ENCODE measurements around the gene SUPT20HL2. TPM values are rescaled to one million over a fixed set of nuclear protein-coding genes. Genes with fewer than 3 reads are reported as not detected.
A peak's percentile ranks its signal among the peaks of the same experiment; 100 is the strongest.
"Not testable (repeated sequence)": the region's sequence is repeated elsewhere in the genome, so short reads cannot be mapped to it uniquely, and the experiment has no call there.

Gene SUPT20HL2
- total and polyA plus RNA-seq, 5 donors: not detected

DNA sequence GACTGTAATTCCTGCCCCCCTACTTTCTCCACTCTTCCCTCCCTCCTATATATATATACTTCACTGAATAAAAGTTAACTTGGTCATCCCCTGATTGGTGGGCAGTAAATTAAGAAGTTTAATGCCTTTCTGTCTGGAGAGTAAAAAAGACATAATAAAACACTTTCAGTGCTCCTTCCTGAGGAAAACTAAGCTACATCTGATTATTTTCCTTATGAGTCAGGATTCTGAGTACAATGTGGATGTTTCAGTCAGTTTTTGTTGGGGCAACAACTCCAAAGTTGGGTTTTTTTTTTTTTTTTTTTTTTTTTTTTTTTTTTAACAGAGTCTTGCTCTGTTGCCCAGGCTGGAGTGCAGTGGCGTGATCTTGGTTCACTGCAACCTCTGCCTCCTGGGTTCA is 22.0 kb upstream of the SUPT20HL2 start:
- H3K9me3 ChIP-seq (ENCODE audit: control insufficient read depth, low read length): no peaks in the 10 kb centered on the region
- no peak for ATAC-seq
- 60% methylated on average over 1 of the region's 1 CpG for WGBS
- H3K4me3 ChIP-seq (ENCODE audit: low read length): no peak overlapping the region
- intact Hi-C loops (cut with DNase I): no loop called here
- H3K27ac ChIP-seq (ENCODE audit: low read length): no peak overlapping the region
- H3K4me1 ChIP-seq (ENCODE audit: control insufficient read depth, insufficient read depth, low read length): no peaks in the 10 kb centered on the region
- H3K27me3 ChIP-seq (ENCODE audit: control insufficient read depth, insufficient read depth): no peaks in the 10 kb centered on the region
- no peak for DNase-seq

- no peaks in the 10 kb centered on the region for H3K27me3 ChIP-seq (ENCODE audit: control insufficient read depth, insufficient read depth)
- ATAC-seq (no peak), DNase-seq (no peak)
- no peak overlapping the region for H3K27ac ChIP-seq (ENCODE audit: low read length)
- intact Hi-C loops (cut with DNase I): no loop called here
- no peaks in the 10 kb centered on the region for H3K9me3 ChIP-seq (ENCODE audit: control insufficient read depth, low read length)
- no peaks in the 10 kb centered on the region for H3K4me1 ChIP-seq (ENCODE audit: control insufficient read depth, insufficient read depth, low read length)
- no peak overlapping the region for H3K4me3 ChIP-seq (ENCODE audit: low read length)
Observed at GRCh38 chrX:24334461-24334860, 20.6 kb upstream of the SUPT20HL2 start.

DNA sequence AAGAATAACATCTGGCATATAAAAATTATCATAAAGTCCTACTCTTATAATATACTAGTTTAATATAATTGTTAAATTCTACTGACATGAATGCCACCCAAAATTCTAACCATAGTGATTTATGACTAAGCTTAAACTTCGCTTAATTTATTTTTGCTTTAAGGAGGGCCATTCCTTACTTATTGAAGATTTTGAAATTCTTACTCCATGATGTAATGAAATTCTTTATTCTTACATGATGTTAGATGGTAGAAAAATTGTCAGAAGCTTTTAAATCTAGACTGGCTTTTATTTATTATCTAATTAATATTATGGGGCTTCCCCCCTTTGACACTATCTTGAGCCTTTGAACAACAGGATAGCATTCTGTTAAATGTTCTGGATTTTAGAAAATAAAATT is 19.5 kb upstream of the SUPT20HL2 start:
- Histone ChIP-seq H3K4me3 (ENCODE audit: low read length) (no peak overlapping the region), H3K9me3 (ENCODE audit: control insufficient read depth, low read length) (no peaks in the 10 kb centered on the region), H3K27ac (ENCODE audit: low read length) (no peak overlapping the region), H3K27me3 (ENCODE audit: control insufficient read depth, insufficient read depth) (no peaks in the 10 kb centered on the region), H3K4me1 (ENCODE audit: control insufficient read depth, insufficient read depth, low read length) (no peaks in the 10 kb centered on the region)
- ATAC-seq (no peak), DNase-seq (no peak)
- intact Hi-C loops (cut with DNase I): no loop called here
- 67% methylated on average over 1 of the region's 1 CpG for WGBS

- Histone ChIP-seq H3K4me1 (ENCODE audit: control insufficient read depth, insufficient read depth, low read length) (no peaks in the 10 kb centered on the region), H3K9me3 (ENCODE audit: control insufficient read depth, low read length) (no peaks in the 10 kb centered on the region), H3K4me3 (ENCODE audit: low read length) (no peak overlapping the region), H3K27me3 (ENCODE audit: control insufficient read depth, insufficient read depth) (no peaks in the 10 kb centered on the region), H3K27ac (ENCODE audit: low read length) (no peak overlapping the region)
- WGBS: 56% methylated on average over 4 of the region's 4 CpGs
- intact Hi-C loops (cut with DNase I): no loop called here
- DNase-seq: no peak
- no peak for ATAC-seq
Observed at GRCh38 chrX:24332878-24333277, 19.0 kb upstream of the SUPT20HL2 start.

- WGBS: 92% methylated on average over 1 of the region's 1 CpG
- ATAC-seq (no peak), DNase-seq (no peak)
- no peak overlapping the region for H3K27ac ChIP-seq (ENCODE audit: low read length)
- intact Hi-C loops (cut with DNase I): no loop called here
- H3K9me3 ChIP-seq (ENCODE audit: control insufficient read depth, low read length): no peaks in the 10 kb centered on the region
- H3K4me3 ChIP-seq (ENCODE audit: low read length): no peak overlapping the region
- H3K4me1 ChIP-seq (ENCODE audit: control insufficient read depth, insufficient read depth, low read length): no peaks in the 10 kb centered on the region
- no peaks in the 10 kb centered on the region for H3K27me3 ChIP-seq (ENCODE audit: control insufficient read depth, insufficient read depth)
Observed at GRCh38 chrX:24325231-24325630, 11.4 kb upstream of the SUPT20HL2 start.

DNA sequence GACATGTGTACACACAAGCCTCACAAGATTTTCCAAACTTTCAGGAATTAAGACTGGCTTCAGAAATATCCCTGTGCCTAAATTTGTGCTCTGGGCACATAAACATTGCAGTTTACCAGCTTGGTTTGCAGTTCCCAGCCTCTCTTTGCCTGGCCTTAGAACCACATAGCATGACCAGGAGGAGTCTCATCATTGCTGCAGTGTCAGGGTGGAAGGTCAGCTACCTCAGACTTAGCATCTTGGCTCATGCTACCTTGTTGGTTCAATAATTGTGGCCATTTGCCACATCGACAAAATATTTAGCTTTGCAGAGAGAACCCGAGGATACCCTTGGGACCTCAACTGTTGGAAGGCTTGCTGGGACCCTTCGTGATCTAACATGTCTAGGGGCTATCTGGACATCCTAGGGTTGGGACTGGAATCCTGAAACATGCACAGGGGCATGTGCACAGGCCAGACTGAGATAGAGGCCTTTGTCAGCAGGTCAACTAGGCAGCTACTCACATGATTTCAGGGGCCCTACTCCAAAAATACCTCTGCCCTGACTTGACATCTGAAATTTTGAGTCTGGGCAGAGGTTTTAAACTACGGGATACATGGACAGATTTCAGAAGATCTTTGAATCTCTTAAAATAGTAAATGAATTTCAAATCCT is 8.0 kb upstream of the SUPT20HL2 start:
- Histone ChIP-seq H3K27ac (ENCODE audit: low read length) (no peak overlapping the region), H3K4me1 (ENCODE audit: control insufficient read depth, insufficient read depth, low read length) (no peaks in the 10 kb centered on the region), H3K27me3 (ENCODE audit: control insufficient read depth, insufficient read depth) (no peaks in the 10 kb centered on the region), H3K4me3 (ENCODE audit: low read length) (no peak overlapping the region), H3K9me3 (ENCODE audit: control insufficient read depth, low read length) (no peaks in the 10 kb centered on the region)
- WGBS: 85% methylated on average over 4 of the region's 4 CpGs
- intact Hi-C loops (cut with DNase I): no loop called here
- DNase-seq: no peak
- ATAC-seq: no peak

DNA sequence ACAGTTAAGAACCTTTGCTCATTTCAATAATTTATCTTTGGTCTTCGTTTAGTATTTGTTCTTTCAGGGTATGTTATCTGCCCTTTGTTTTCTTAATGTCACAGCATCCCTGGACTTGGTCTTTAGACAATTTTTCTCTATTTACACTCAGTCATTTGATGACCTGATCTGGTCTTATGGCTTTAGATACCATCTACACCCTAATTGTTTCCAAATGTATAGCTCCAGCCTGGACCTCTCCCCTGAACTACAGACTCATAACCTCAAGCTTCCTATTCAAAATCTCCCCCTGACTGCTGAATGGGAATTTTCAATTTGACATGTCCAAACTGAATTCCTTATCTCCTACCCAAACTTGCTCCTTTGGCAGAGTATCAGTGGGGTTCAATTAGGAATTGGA is 3.7 kb upstream of the SUPT20HL2 start:
- DNase-seq: no peak
- WGBS: 48% methylated on average over 1 of the region's 1 CpG
- intact Hi-C loops (cut with DNase I): no loop called here

GRCh38 chrX:24316111-24316510 is 2.2 kb upstream of the SUPT20HL2 start:
- H3K4me1 ChIP-seq (ENCODE audit: control insufficient read depth, insufficient read depth, low read length): no peaks in the 10 kb centered on the region
- no peak overlapping the region for H3K4me3 ChIP-seq (ENCODE audit: low read length)
- DNase-seq (no peak), ATAC-seq (no peak)
- H3K9me3 ChIP-seq (ENCODE audit: control insufficient read depth, low read length): no peaks in the 10 kb centered on the region
- H3K27me3 ChIP-seq (ENCODE audit: control insufficient read depth, insufficient read depth): no peaks in the 10 kb centered on the region
- WGBS: 97% methylated on average over 1 of the region's 1 CpG
- no peak overlapping the region for H3K27ac ChIP-seq (ENCODE audit: low read length)
- intact Hi-C loops (cut with DNase I): no loop called here

More for the DNA sequence above, 3.7 kb upstream of the SUPT20HL2 start:
- no peak for ATAC-seq
- Histone ChIP-seq H3K9me3 (ENCODE audit: control insufficient read depth, low read length) (no peaks in the 10 kb centered on the region), H3K4me1 (ENCODE audit: control insufficient read depth, insufficient read depth, low read length) (no peaks in the 10 kb centered on the region), H3K27me3 (ENCODE audit: control insufficient read depth, insufficient read depth) (no peaks in the 10 kb centered on the region), H3K27ac (ENCODE audit: low read length) (no peak overlapping the region), H3K4me3 (ENCODE audit: low read length) (no peak overlapping the region)

DNA sequence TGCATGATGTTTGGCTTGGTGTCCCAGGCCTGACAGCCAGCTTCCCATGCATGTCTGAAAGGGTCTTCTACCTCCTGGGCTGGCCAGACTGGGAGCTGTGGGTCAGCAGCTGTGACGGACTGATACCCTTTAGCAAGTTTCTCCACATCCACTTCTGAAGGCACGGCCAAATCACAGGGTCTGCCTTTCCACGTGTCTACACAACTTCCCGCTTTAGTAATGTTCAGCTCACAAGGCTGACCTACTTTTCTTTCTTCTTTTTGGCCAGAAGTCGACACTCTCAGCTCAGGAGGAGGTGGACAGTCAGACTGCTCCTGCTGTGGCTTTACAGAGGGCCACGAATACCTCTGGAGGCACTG is 1.6 kb downstream of the SUPT20HL2 start:
- H3K4me1 ChIP-seq (ENCODE audit: control insufficient read depth, insufficient read depth, low read length); H3K27me3 ChIP-seq (ENCODE audit: control insufficient read depth, insufficient read depth); intact Hi-C loops (cut with DNase I); H3K9me3 ChIP-seq (ENCODE audit: control insufficient read depth, low read length); H3K27ac ChIP-seq (ENCODE audit: low read length); H3K4me3 ChIP-seq (ENCODE audit: low read length): not testable (repeated sequence)
- peak in 1 of 2 donors; percentile 32 for ATAC-seq
- peak in 1 of 3 donors; percentile 7 for DNase-seq
- 65% methylated on average over 2 of the region's 6 CpGs for WGBS

- WGBS: 73% methylated on average over 19 of the region's 22 CpGs
- ATAC-seq: peak in 1 of 2 donors; percentile 55
- H3K4me3 ChIP-seq (ENCODE audit: low read length); H3K9me3 ChIP-seq (ENCODE audit: control insufficient read depth, low read length); intact Hi-C loops (cut with DNase I); H3K4me1 ChIP-seq (ENCODE audit: control insufficient read depth, insufficient read depth, low read length); H3K27ac ChIP-seq (ENCODE audit: low read length); H3K27me3 ChIP-seq (ENCODE audit: control insufficient read depth, insufficient read depth): not testable (repeated sequence)
- peak in 1 of 3 donors; percentile 20 for DNase-seq
Observed at GRCh38 chrX:24311507-24312248, 2.2 kb downstream of the SUPT20HL2 start.

DNA sequence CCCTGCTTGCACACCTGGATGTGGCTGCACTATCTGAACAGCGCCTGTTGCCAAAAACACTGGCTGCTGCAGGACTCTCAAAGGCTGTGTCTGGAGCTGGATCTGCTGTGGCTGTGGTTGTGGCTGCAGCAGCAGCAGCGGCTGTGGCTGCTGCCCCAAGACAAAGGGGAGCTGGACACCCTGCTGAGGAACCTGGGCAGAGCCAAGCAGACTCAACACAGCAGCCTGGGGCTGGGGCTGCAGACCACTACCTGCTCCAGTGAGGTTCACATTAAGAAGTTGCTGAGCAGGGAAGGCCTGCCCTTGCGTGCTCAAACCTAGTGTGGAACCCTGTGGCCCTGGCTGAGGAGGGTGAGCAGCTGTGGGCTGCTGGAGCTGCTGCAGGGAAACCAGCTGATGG is 3.0 kb downstream of the SUPT20HL2 start:
- H3K4me1 ChIP-seq (ENCODE audit: control insufficient read depth, insufficient read depth, low read length); H3K27me3 ChIP-seq (ENCODE audit: control insufficient read depth, insufficient read depth); H3K4me3 ChIP-seq (ENCODE audit: low read length); H3K9me3 ChIP-seq (ENCODE audit: control insufficient read depth, low read length); ATAC-seq; intact Hi-C loops (cut with DNase I); H3K27ac ChIP-seq (ENCODE audit: low read length): not testable (repeated sequence)
- DNase-seq: peak in 1 of 3 donors; percentile 0
- WGBS: 77% methylated on average over 3 of the region's 3 CpGs

Measured in right cardiac atrium (tissue), 5 donors.